ENCODE data around the gene TFDP1. TPM values are rescaled to one million over a fixed set of nuclear protein-coding genes. Genes with fewer than 3 reads are reported as not detected.

Gene TFDP1
- total and polyA plus RNA-seq, 2 donors (not counting 1 experiment from before 2014, with no cell fraction given): 44.8 to 115 TPM

- H3K4me2 ChIP-seq (ENCODE audit: extremely low read depth, insufficient read depth, low read length): no peak overlapping the region
- TF ChIP-seq EZH2 (IDR thresholded peaks at IDR 0.05; ENCODE audit: low read length, missing control alignments): no peak
- TF ChIP-seq, protein P1, sequence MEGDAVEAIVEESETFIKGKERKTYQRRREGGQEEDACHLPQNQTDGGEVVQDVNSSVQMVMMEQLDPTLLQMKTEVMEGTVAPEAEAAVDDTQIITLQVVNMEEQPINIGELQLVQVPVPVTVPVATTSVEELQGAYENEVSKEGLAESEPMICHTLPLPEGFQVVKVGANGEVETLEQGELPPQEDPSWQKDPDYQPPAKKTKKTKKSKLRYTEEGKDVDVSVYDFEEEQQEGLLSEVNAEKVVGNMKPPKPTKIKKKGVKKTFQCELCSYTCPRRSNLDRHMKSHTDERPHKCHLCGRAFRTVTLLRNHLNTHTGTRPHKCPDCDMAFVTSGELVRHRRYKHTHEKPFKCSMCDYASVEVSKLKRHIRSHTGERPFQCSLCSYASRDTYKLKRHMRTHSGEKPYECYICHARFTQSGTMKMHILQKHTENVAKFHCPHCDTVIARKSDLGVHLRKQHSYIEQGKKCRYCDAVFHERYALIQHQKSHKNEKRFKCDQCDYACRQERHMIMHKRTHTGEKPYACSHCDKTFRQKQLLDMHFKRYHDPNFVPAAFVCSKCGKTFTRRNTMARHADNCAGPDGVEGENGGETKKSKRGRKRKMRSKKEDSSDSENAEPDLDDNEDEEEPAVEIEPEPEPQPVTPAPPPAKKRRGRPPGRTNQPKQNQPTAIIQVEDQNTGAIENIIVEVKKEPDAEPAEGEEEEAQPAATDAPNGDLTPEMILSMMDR (conservative IDR thresholded peaks at IDR 0.05 in 1 of 2, IDR thresholded peaks at IDR 0.05 in 1 of 2; ENCODE audit: low read depth in 1 of 2, low read length in 2 of 2): no peak
- no peak overlapping the region for H3K9ac ChIP-seq (ENCODE audit: insufficient read depth, low read length)
- H3K36me3 ChIP-seq (ENCODE audit: control insufficient read depth, insufficient read depth, low read length): peaks cover 22% of the 10 kb centered on the region
- no peak for DNase-seq (ENCODE audit: low read depth in 2 of 2)
- H4K20me1 ChIP-seq (ENCODE audit: control insufficient read depth, extremely low read depth, insufficient read depth, low read length): no peaks in the 10 kb centered on the region
- H3K9me3 ChIP-seq (ENCODE audit: control insufficient read depth, insufficient read depth, low read depth, low read length): no peaks in the 10 kb centered on the region
- H3K27me3 ChIP-seq (ENCODE audit: control insufficient read depth, insufficient read depth, low read length): no peaks in the 10 kb centered on the region
- H3K4me3 ChIP-seq (replicated peaks in 1 of 4; ENCODE audit: control extremely low read depth in 1 of 4, insufficient read depth in 1 of 4, low read depth in 3 of 4, low read length in 4 of 4): no peak overlapping the region
- peaks cover 57% of the 10 kb centered on the region for H3K79me2 ChIP-seq (ENCODE audit: control insufficient read depth, insufficient read depth, low read length)
- H3K4me1 ChIP-seq (ENCODE audit: control insufficient read depth, extremely low read depth, insufficient read depth, low read length): peaks cover 7% of the 10 kb centered on the region
- no peak overlapping the region for H2AFZ ChIP-seq (ENCODE audit: low read length)
- H3K27ac ChIP-seq (ENCODE audit: insufficient read depth, low read length): no peak overlapping the region
These were observed 41.7 kb upstream of the TFDP1 start for GRCh38 chr13:113542751-113543424.

DNA sequence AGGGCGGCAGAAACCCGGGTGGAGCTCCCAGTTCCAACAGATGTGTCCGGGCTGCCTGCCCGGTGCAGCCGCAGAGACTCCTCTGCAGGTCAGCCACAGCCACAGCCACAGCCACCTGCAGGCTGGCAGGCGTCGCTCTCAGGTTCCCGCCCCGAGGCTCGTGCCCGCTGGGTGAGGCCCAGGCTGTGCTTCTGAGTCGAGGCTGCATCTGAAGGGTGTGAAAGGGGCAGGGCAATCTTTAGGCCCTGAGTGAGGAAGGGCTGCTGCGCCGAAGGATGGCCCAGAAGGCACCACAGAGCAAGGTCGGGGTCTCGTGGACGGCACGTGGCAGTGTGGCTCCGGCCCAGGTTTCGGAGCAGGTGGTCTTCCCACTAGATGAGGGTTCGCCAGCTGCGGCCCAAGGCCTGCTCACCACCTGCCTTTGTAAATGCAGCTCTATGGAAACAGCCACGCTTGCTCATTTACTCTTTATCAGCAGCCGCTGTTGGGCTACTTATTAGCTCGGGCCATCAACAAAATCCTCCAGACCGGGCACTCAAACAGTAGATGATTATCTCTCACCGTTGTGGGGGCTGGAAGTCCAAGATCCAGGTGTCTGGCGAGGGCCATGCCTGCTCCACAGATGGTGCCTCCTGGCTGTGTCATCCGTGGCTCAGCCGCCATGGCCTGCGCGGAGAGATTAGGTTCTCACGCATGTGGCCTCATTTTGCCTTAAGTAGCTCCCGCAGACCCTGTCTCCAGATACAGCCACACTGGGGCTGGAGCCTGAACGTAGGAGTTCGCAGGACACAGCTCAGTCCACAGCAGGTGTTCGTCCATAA, 40.3 kb upstream of the TFDP1 start:
- no peaks in the 10 kb centered on the region for H3K9me3 ChIP-seq (ENCODE audit: control insufficient read depth, insufficient read depth, low read depth, low read length)
- H3K9ac ChIP-seq (ENCODE audit: insufficient read depth, low read length): no peak overlapping the region
- no peak overlapping the region for H2AFZ ChIP-seq (ENCODE audit: low read length)
- TF ChIP-seq EZH2 (IDR thresholded peaks at IDR 0.05; ENCODE audit: low read length, missing control alignments): no peak
- no peak overlapping the region for H3K4me2 ChIP-seq (ENCODE audit: extremely low read depth, insufficient read depth, low read length)
- no peaks in the 10 kb centered on the region for H4K20me1 ChIP-seq (ENCODE audit: control insufficient read depth, extremely low read depth, insufficient read depth, low read length)
- H3K4me3 ChIP-seq (replicated peaks in 1 of 4; ENCODE audit: control extremely low read depth in 1 of 4, insufficient read depth in 1 of 4, low read depth in 3 of 4, low read length in 4 of 4): no peak overlapping the region
- H3K4me1 ChIP-seq (ENCODE audit: control insufficient read depth, extremely low read depth, insufficient read depth, low read length): peaks cover 7% of the 10 kb centered on the region
- H3K27ac ChIP-seq (ENCODE audit: insufficient read depth, low read length): no peak overlapping the region
- peaks cover 20% of the 10 kb centered on the region for H3K36me3 ChIP-seq (ENCODE audit: control insufficient read depth, insufficient read depth, low read length)
- no peak for DNase-seq (ENCODE audit: low read depth in 2 of 2)
- peaks cover 63% of the 10 kb centered on the region for H3K79me2 ChIP-seq (ENCODE audit: control insufficient read depth, insufficient read depth, low read length)
- H3K27me3 ChIP-seq (ENCODE audit: control insufficient read depth, insufficient read depth, low read length): no peaks in the 10 kb centered on the region

GRCh38 chr13:113544896-113545295, 39.7 kb upstream of the TFDP1 start:
- peaks cover 20% of the 10 kb centered on the region for H3K36me3 ChIP-seq (ENCODE audit: control insufficient read depth, insufficient read depth, low read length)
- H2AFZ ChIP-seq (ENCODE audit: low read length): no peak overlapping the region
- no peak overlapping the region for H3K27ac ChIP-seq (ENCODE audit: insufficient read depth, low read length)
- H3K9me3 ChIP-seq (ENCODE audit: control insufficient read depth, insufficient read depth, low read depth, low read length): no peaks in the 10 kb centered on the region
- no peak overlapping the region for H3K4me2 ChIP-seq (ENCODE audit: extremely low read depth, insufficient read depth, low read length)
- no peaks in the 10 kb centered on the region for H3K27me3 ChIP-seq (ENCODE audit: control insufficient read depth, insufficient read depth, low read length)
- TF ChIP-seq, protein P1 (conservative IDR thresholded peaks at IDR 0.05 in 1 of 2, IDR thresholded peaks at IDR 0.05 in 1 of 2; ENCODE audit: low read depth in 1 of 2, low read length in 2 of 2): no peak
- TF ChIP-seq EZH2 (IDR thresholded peaks at IDR 0.05; ENCODE audit: low read length, missing control alignments): no peak
- peaks cover 62% of the 10 kb centered on the region for H3K79me2 ChIP-seq (ENCODE audit: control insufficient read depth, insufficient read depth, low read length)
- no peak for DNase-seq (ENCODE audit: low read depth in 2 of 2)
- H4K20me1 ChIP-seq (ENCODE audit: control insufficient read depth, extremely low read depth, insufficient read depth, low read length): no peaks in the 10 kb centered on the region
- no peak overlapping the region for H3K4me3 ChIP-seq (replicated peaks in 1 of 4; ENCODE audit: control extremely low read depth in 1 of 4, insufficient read depth in 1 of 4, low read depth in 3 of 4, low read length in 4 of 4)
- H3K9ac ChIP-seq (ENCODE audit: insufficient read depth, low read length): no peak overlapping the region
- H3K4me1 ChIP-seq (ENCODE audit: control insufficient read depth, extremely low read depth, insufficient read depth, low read length): peaks cover 7% of the 10 kb centered on the region

All from fibroblast of lung (primary cell).